B cell (primary cell): ENCODE data around the gene NLGN1. TPM values are rescaled to one million over a fixed set of nuclear protein-coding genes. Genes with fewer than 3 reads are reported as not detected.

ENCODE experiments used
- ATAC-seq: fragments of 200-7000 bp; cut with Tn5 transposase; one replicate; pipeline ENCODE4 v1.10.0; 2021; ENCODE audit warnings: low read depth, mild to moderate bottlenecking, moderate number of reproducible peaks, moderate library complexity
- CTCF ChIA-PET: fragments of 350-600 bp; sonication (Branson Sonifier 250); formaldehyde crosslinking; loops from one replicate; lab custom pipeline; 2021; ENCODE audit warnings: antibody characterized with exemption, inconsistent platforms; lab: Charles Lee
- POLR2A ChIA-PET: fragments of 350-600 bp; sonication (Branson Sonifier 250); formaldehyde crosslinking; loops from one replicate; lab custom pipeline; 2021; ENCODE audit warnings: antibody characterized with exemption; lab: Charles Lee
- DNase-seq: peaks from one replicate; pipeline ENCODE4 v3.0.0; 2013
- H2AFZ ChIP-seq: 2 replicates; pipeline ENCODE4 v1.6.1; 2012; ENCODE audit warnings: mild to moderate bottlenecking, low read depth, low read length; ENCODE audit not compliant: insufficient read depth, poor library complexity, severe bottlenecking
- H3K27ac ChIP-seq, 2 donors: 1 replicate in 1 of 2; 2 replicates in 1 of 2; pipeline ENCODE4 v1.5.1; 2012 to 2013; ENCODE audit warnings: low read length in 2 of 2, mild to moderate bottlenecking in 2 of 2, moderate library complexity in 1 of 2
- H3K27me3 ChIP-seq, 4 experiments: fragments of 200-600 bp in 1 of 4; sonication (generic) in 1 of 4; replicated peaks in 1 of 4; 1 replicate in 2 of 4; 2 replicates in 2 of 4; pipeline versions ENCODE4 v1.6.1 to v1.7.0; 2013 to 2016; ENCODE audit warnings: low read length in 3 of 4, mild to moderate bottlenecking in 2 of 4, mixed read lengths in 1 of 4, moderate library complexity in 1 of 4; ENCODE audit not compliant: insufficient read depth in 4 of 4, control insufficient read depth in 3 of 4; ENCODE audit errors: control extremely low read depth in 1 of 4
- H3K36me3 ChIP-seq, 2 experiments: replicated peaks in 1 of 2; 1 replicate in 1 of 2; 2 replicates in 1 of 2; pipeline versions ENCODE4 v1.6.1 to v1.7.1; 2013; ENCODE audit warnings: low read length in 1 of 2; ENCODE audit not compliant: insufficient read depth in 2 of 2, control insufficient read depth in 1 of 2; ENCODE audit errors: control extremely low read depth in 1 of 2, extremely low read depth in 1 of 2
- H3K4me1 ChIP-seq, 2 donors: fragments of 200-600 bp in 1 of 2; sonication (generic) in 1 of 2; 1 replicate in 1 of 2; 2 replicates in 1 of 2; pipeline versions ENCODE4 v1.5.1 to v1.6.1; 2013 to 2017; ENCODE audit warnings: low read length in 2 of 2; ENCODE audit not compliant: control insufficient read depth in 2 of 2, insufficient read depth in 2 of 2
- H3K4me2 ChIP-seq: replicated peaks from 2 replicates; pipeline ENCODE3; 2012; ENCODE audit warnings: mild to moderate bottlenecking, low read depth, low read length; ENCODE audit not compliant: poor library complexity, severe bottlenecking
- H3K4me3 ChIP-seq, 5 experiments: fragments of 200-600 bp in 1 of 5; sonication (generic) in 1 of 5; 1 replicate in 3 of 5; 2 replicates in 2 of 5; pipeline versions ENCODE4 v1.5.1 to v1.7.0; 2011 to 2016; ENCODE audit warnings: low read length in 4 of 5, mild to moderate bottlenecking in 4 of 5, low read depth in 2 of 5, control low read depth in 1 of 5, moderate library complexity in 1 of 5; ENCODE audit not compliant: insufficient read depth in 1 of 5; ENCODE audit errors: control extremely low read depth in 1 of 5, extremely low read depth in 1 of 5
- H3K79me2 ChIP-seq: fragments of 200-600 bp; sonication (generic); one replicate; pipeline ENCODE4 v1.6.0; 2016; ENCODE audit warnings: low read length; ENCODE audit not compliant: control insufficient read depth, insufficient read depth
- H3K9ac ChIP-seq: fragments of 200-600 bp; sonication (generic); 2 replicates; pipeline ENCODE4 v1.6.1; 2017; ENCODE audit warnings: mild to moderate bottlenecking, low read length, moderate library complexity
- H3K9me3 ChIP-seq, 3 donors: one replicate each; pipeline versions ENCODE4 v1.6.1 to v1.7.1; 2013; ENCODE audit warnings: low read length in 2 of 3; ENCODE audit not compliant: control insufficient read depth in 2 of 3, insufficient read depth in 1 of 3; ENCODE audit errors: control extremely low read depth in 1 of 3
- H4K20me1 ChIP-seq: 2 replicates; pipeline ENCODE4 v1.6.0; 2012; ENCODE audit warnings: mild to moderate bottlenecking, low read length; ENCODE audit not compliant: insufficient read depth, control insufficient read depth, poor library complexity, severe bottlenecking
- H3K27ac Mint-ChIP-seq: one replicate; pipeline ENCODE4 v1.8.0; 2021; ENCODE audit warnings: mixed read lengths
- H3K27me3 Mint-ChIP-seq: one replicate; pipeline ENCODE4 v1.8.0; 2021; ENCODE audit warnings: mixed read lengths
- H3K4me1 Mint-ChIP-seq: one replicate; pipeline ENCODE4 v1.8.0; 2021; ENCODE audit warnings: mixed read lengths
- H3K4me3 Mint-ChIP-seq: one replicate; pipeline ENCODE4 v1.8.0; 2021; ENCODE audit warnings: mixed read lengths
- H3K9me3 Mint-ChIP-seq: one replicate; pipeline ENCODE4 v1.8.0; 2022; ENCODE audit warnings: mixed read lengths; ENCODE audit not compliant: insufficient read depth
- EZH2 ChIP-seq: IDR thresholded peaks from 2 replicates; pipeline ENCODE4 v1.6.1; 2012; ENCODE audit warnings: borderline replicate concordance, low read depth, mild to moderate bottlenecking, moderate library complexity, low read length; ENCODE audit not compliant: insufficient read depth, poor library complexity, severe bottlenecking
- WGBS: methylation state at CpG from one replicate; pipeline ENCODE4 v1.1.5; 2013; ENCODE audit warnings: missing lambda C conversion rate; ENCODE audit not compliant: insufficient coverage; 5-methylcytosine and 5-hydroxymethylcytosine counted together
- intact Hi-C: fragments of 100-400 bp; cut with micrococcal nuclease; formaldehyde crosslinking; loops from one replicate; pipeline ENCODE4 v1.10.0; 2022
- polyA plus RNA-seq: library from polyadenylated mRNA; depleted of rRNA; stranded (reverse); fragments of >200 nt; gene quantifications from 2 replicates; pipeline ENCODE4 v1.2.3, GENCODE V29; 2012
- total RNA-seq, 2 donors: library from RNA; stranded (reverse); fragments of 120-200 nt in 1 of 2; gene quantifications; 1 replicate in 1 of 2; 2 replicates in 1 of 2; pipeline versions ENCODE4 v1.2.3 to v1.2.4, GENCODE V29; 2013 to 2022
- TF ChIP-seq, protein P1 (sequence below): fragments of 200-600 bp; IDR thresholded peaks from one replicate; pipeline ENCODE4 v1.8.0; 2022; ENCODE audit warnings: antibody characterized with exemption, mild to moderate bottlenecking

Gene NLGN1
- total and polyA plus RNA-seq, 2 donors (not counting 1 experiment from before 2014, with no cell fraction given): not detected

DNA sequence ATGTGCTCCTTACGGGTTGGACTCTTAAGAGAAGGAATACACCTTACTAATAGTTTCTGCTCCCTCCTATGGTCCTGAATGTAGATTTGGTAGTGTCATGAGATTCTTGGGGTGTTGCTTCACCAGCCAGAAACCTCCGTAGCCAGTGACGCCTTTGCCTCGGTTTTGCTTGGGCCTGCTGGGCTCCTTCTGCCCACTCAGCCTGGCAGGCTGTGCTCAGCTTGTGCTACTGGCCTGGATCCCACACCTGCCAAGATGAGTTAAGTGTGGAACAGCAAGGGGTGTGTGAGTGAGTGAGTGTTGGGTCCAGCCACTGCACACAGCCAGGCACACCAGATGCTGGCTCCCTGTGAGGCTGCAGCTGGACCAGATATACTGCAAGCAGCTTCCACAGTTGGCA lies 560.1 kb downstream of the NLGN1 start:
- CTCF ChIA-PET: no interaction called here
- H3K4me1 Mint-ChIP-seq: no peaks in the 10 kb centered on the region
- ATAC-seq: no peak
- no peak overlapping the region for H3K4me3 Mint-ChIP-seq
- H3K27ac Mint-ChIP-seq: no peak overlapping the region
- Histone ChIP-seq H3K27me3 (no peaks in the 10 kb centered on the region), H2AFZ (no peak overlapping the region), H4K20me1 (no peaks in the 10 kb centered on the region), H3K79me2 (no peaks in the 10 kb centered on the region), H3K27ac (no peak overlapping the region), H3K4me2 (no peak overlapping the region), H3K36me3 (no peaks in the 10 kb centered on the region), H3K9me3 (peaks cover 0 to 17% (median 0%) of the 10 kb centered on the region in 3 donors), H3K9ac (no peak overlapping the region), H3K4me3 (no peak overlapping the region), H3K4me1 (no peaks in the 10 kb centered on the region)
- DNase-seq: no peak
- TF ChIP-seq, protein P1, sequence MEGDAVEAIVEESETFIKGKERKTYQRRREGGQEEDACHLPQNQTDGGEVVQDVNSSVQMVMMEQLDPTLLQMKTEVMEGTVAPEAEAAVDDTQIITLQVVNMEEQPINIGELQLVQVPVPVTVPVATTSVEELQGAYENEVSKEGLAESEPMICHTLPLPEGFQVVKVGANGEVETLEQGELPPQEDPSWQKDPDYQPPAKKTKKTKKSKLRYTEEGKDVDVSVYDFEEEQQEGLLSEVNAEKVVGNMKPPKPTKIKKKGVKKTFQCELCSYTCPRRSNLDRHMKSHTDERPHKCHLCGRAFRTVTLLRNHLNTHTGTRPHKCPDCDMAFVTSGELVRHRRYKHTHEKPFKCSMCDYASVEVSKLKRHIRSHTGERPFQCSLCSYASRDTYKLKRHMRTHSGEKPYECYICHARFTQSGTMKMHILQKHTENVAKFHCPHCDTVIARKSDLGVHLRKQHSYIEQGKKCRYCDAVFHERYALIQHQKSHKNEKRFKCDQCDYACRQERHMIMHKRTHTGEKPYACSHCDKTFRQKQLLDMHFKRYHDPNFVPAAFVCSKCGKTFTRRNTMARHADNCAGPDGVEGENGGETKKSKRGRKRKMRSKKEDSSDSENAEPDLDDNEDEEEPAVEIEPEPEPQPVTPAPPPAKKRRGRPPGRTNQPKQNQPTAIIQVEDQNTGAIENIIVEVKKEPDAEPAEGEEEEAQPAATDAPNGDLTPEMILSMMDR: no peak
- no peak for TF ChIP-seq EZH2
- POLR2A ChIA-PET: no interaction called here
- WGBS: 98% methylated on average over 3 of the region's 4 CpGs
- H3K9me3 Mint-ChIP-seq: no peaks in the 10 kb centered on the region
- no peaks in the 10 kb centered on the region for H3K27me3 Mint-ChIP-seq
- intact Hi-C loops: no loop called here

GRCh38 chr3:173958805-173959204 lies 561.3 kb downstream of the NLGN1 start:
- Mint-ChIP-seq H3K27me3 (no peaks in the 10 kb centered on the region), H3K4me1 (no peaks in the 10 kb centered on the region), H3K4me3 (no peak overlapping the region), H3K27ac (no peak overlapping the region), H3K9me3 (peaks cover 3% of the 10 kb centered on the region)
- ATAC-seq: no peak
- no peaks in the 10 kb centered on the region for H3K79me2 ChIP-seq
- CTCF ChIA-PET: no interaction called here
- no peak overlapping the region for H3K4me3 ChIP-seq
- peaks cover 0 to 17% (median 0%) of the 10 kb centered on the region in 3 donors for H3K9me3 ChIP-seq
- POLR2A ChIA-PET: no interaction called here
- no peak overlapping the region for H3K27ac ChIP-seq
- intact Hi-C loops: no loop called here
- no peak for DNase-seq
- no peaks in the 10 kb centered on the region for H4K20me1 ChIP-seq
- TF ChIP-seq EZH2: no peak
- TF ChIP-seq, protein P1: no peak
- no peak overlapping the region for H2AFZ ChIP-seq
- H3K27me3 ChIP-seq: no peaks in the 10 kb centered on the region
- WGBS: 84% methylated on average over 6 of the region's 6 CpGs
- no peaks in the 10 kb centered on the region for H3K4me1 ChIP-seq
- no peaks in the 10 kb centered on the region for H3K36me3 ChIP-seq
- no peak overlapping the region for H3K9ac ChIP-seq
- no peak overlapping the region for H3K4me2 ChIP-seq
